Measurements from ENCODE around the gene GLIS1.

GRCh38 chr1:53578358-53578757, 160.6 kb downstream of the GLIS1 start:
- no peak for TF ChIP-seq ARNT (IDR thresholded peaks at IDR 0.05)
- TF ChIP-seq TARDBP (IDR thresholded peaks at IDR 0.05): no peak
- no peak for TF ChIP-seq PKNOX1 (IDR thresholded peaks at IDR 0.05)
- no peak for TF ChIP-seq SP1 (IDR thresholded peaks at IDR 0.05)
- no peak for TF ChIP-seq FOXM1 (IDR thresholded peaks at IDR 0.05; ENCODE audit: borderline replicate concordance)
- no peak for TF ChIP-seq BHLHE40 (IDR thresholded peaks at IDR 0.05; ENCODE audit: borderline replicate concordance)
- no peak for TF ChIP-seq ELF4 (IDR thresholded peaks at IDR 0.05)
- TF ChIP-seq FOXA1 (IDR thresholded peaks at IDR 0.05): no peak
- no peak for TF ChIP-seq FOXK2 (IDR thresholded peaks at IDR 0.05)
- TF ChIP-seq NFRKB (IDR thresholded peaks at IDR 0.05): no peak
- TF ChIP-seq ZNF384 (IDR thresholded peaks at IDR 0.05): no peak
- TF ChIP-seq LEF1 (IDR thresholded peaks at IDR 0.05; ENCODE audit: borderline replicate concordance): no peak
- no peak for TF ChIP-seq CTBP1 (IDR thresholded peaks at IDR 0.05; ENCODE audit: borderline replicate concordance)
- no peak for TF ChIP-seq L3MBTL2 (conservative IDR thresholded peaks at IDR 0.05)
